IPS-15b (cell line): Measurements from ENCODE around the gene GLRX2.
A peak's percentile ranks its signal among the peaks of the same experiment; 100 is the strongest.

Experiments
- H3K27me3 ChIP-seq: one replicate; pipeline ENCODE4 v1.6.1; 2013; ENCODE audit warnings: low read length; ENCODE audit not compliant: control insufficient read depth, insufficient read depth
- H3K36me3 ChIP-seq: one replicate; pipeline ENCODE4 v1.6.1; 2013; ENCODE audit warnings: low read length; ENCODE audit not compliant: control insufficient read depth, insufficient read depth
- H3K4me1 ChIP-seq: one replicate; pipeline ENCODE4 v1.6.1; 2013; ENCODE audit warnings: mild to moderate bottlenecking, low read length; ENCODE audit not compliant: control insufficient read depth, insufficient read depth
- H3K4me3 ChIP-seq: one replicate; pipeline ENCODE4 v1.5.1; 2013; ENCODE audit warnings: low read depth, low read length
- H3K9ac ChIP-seq: one replicate; pipeline ENCODE4 v1.6.1; 2013; ENCODE audit warnings: low read depth, mild to moderate bottlenecking, low read length
- H3K9me3 ChIP-seq: one replicate; pipeline ENCODE4 v1.6.1; 2013; ENCODE audit warnings: mild to moderate bottlenecking, low read length; ENCODE audit not compliant: control insufficient read depth, insufficient read depth

GLRX2 gene, protein sequence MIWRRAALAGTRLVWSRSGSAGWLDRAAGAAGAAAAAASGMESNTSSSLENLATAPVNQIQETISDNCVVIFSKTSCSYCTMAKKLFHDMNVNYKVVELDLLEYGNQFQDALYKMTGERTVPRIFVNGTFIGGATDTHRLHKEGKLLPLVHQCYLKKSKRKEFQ

DNA sequence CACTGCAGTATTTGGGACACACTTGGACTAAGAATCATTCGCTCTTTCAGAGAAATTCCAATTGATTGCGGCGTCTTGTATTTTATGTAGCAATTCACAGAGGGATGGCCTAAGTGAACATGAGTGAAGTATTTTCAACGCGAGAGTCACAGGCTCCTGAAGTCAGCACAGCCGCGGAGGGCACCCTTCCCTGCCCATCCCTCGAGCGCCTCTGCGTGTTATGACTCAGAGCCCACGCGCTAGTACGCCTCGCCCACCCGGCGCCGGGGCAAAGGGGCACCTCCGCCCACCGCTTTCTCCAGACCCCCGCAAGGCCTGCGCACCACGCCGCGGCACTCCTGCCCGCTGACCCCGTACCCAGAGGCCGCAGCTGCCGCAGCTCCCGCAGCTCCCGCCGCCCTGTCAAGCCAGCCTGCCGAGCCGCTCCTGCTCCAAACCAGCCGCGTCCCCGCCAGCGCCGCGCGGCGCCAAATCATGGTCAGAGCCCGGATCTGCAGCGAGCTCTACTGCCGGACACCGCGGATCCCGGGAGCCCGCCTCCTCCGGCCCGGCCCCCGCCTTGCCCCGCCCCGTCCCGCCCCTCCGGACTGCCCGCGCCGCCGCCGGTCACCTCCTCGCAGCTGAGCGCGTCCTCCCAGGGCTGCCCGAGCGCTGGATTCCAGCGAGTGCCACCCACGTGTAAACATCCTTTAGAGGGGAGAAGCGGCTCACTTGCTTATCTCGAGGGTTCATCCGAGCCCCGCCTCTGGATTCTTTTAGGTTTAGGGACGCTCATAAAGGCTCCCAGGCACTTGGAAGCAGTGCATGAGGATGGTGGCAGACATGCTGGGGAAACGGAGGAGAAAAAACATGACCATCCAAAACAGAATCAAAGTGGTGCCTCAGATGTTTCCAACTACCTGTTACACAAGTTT, at the start of gene GLRX2:
TSS of gene GLRX2 (minus strand) at position 508 of the 914 bp plus-strand sequence. CDS start at position 476, 32 bp downstream.
- peaks cover 7% of the 10 kb centered on the region for H3K4me1 ChIP-seq

DNA sequence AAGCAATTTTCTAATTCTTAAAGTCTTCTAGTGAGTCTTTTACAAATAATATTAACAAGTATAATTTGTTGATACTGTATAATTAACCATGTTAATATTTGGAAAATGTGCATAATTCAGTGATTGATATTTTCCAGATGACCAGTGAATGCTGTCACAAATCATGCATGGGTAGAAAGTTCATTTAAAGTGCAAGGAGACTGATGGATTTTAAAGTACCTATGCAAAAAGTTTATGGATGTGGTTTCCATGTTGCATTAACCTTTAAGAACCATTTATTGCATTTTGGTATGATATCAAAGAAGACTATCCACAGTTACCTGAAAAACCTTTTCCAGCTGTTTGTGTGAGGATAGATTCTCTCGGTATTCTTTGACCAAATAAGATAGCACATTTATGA, 39.8 kb upstream of the GLRX2 start:
- Histone ChIP-seq H3K9ac (no peak overlapping the region), H3K9me3 (no peaks in the 10 kb centered on the region), H3K4me1 (peaks cover 2% of the 10 kb centered on the region), H3K4me3 (no peak overlapping the region), H3K27me3 (no peaks in the 10 kb centered on the region), H3K36me3 (no peaks in the 10 kb centered on the region)

More for the DNA sequence above, at the start of gene GLRX2:
- Histone ChIP-seq H3K27me3 (peaks cover 19% of the 10 kb centered on the region), H3K36me3 (no peaks in the 10 kb centered on the region), H3K9me3 (no peaks in the 10 kb centered on the region), H3K4me3 (peak within 1 kb of the TSS; percentile 93), H3K9ac (peak within 1 kb of the TSS; percentile 77)

DNA sequence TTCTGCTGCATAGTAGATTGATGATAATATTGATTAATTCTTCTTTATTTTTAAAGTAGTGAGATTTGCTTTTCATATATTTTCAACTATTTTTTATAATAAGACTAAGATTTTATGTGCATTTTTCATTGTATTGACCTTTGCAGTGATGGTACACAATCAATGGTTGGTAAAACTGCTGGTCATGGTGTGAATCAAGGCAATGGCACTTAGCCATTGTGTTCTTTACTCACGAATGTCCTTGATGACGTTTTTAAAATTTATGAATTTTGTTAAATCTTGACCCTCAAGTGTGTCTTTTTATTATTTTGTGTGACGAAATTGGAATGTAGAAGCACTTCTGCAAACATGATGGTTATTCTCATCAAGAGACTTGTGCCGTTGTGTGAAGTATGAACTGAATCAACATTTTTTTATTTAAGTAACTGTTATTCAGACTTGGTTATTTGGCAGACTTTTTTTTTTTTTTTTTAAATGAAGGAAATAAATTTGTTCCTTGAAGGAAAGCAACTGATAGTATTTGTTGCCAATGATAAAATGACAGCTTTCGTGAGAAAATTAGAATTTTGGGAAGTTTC, 39.2 kb upstream of the GLRX2 start:
- H3K9me3 ChIP-seq: no peaks in the 10 kb centered on the region
- H3K4me3 ChIP-seq: no peak overlapping the region
- H3K27me3 ChIP-seq: no peaks in the 10 kb centered on the region
- H3K36me3 ChIP-seq: no peaks in the 10 kb centered on the region
- H3K4me1 ChIP-seq: peaks cover 3% of the 10 kb centered on the region
- H3K9ac ChIP-seq: no peak overlapping the region

DNA sequence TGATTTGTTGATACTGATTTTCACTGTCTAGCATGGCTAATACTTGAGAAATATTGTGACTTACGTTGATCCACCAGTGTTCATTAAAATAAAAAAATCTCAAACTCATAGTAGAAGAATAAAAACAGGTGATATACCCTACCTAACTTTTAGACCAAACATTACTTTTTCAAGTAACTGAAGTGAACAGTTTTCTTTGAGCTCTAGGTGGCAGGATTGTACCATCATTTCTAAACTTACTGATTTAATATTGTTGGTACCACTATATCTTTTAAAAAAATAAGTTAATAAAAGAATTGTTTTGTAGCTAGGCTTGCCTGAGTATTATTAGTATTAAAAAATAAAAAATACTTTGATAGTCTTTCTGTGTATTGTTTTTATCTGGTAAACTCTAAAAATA, 38.1 kb upstream of the GLRX2 start:
- H3K27me3 ChIP-seq: no peaks in the 10 kb centered on the region
- no peak overlapping the region for H3K4me3 ChIP-seq
- H3K4me1 ChIP-seq: peaks cover 4% of the 10 kb centered on the region
- no peak overlapping the region for H3K9ac ChIP-seq
- H3K9me3 ChIP-seq: no peaks in the 10 kb centered on the region
- no peaks in the 10 kb centered on the region for H3K36me3 ChIP-seq

DNA sequence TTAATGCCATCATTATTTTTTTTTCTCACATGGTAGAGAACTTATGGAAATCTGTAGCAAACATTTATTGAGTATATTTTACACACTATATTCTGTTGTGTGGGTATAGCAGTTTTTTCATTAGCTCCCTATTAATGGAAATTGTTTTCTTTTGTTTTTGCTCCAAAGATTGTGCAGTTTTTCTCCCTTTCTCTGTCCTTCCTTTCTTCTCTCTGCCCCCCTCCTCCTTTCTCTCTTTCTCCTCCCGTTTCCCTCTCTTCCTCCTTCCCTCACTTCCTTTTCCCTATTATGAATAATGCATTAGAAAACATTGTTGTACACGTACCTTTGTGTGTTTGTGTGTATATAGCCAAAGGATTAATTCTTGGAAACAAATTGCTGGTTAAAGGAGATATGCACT, 37.2 kb upstream of the GLRX2 start:
- Histone ChIP-seq H3K4me1 (peaks cover 4% of the 10 kb centered on the region), H3K9me3 (no peaks in the 10 kb centered on the region), H3K4me3 (no peak overlapping the region), H3K27me3 (no peaks in the 10 kb centered on the region), H3K36me3 (peaks cover 5% of the 10 kb centered on the region), H3K9ac (no peak overlapping the region)

DNA sequence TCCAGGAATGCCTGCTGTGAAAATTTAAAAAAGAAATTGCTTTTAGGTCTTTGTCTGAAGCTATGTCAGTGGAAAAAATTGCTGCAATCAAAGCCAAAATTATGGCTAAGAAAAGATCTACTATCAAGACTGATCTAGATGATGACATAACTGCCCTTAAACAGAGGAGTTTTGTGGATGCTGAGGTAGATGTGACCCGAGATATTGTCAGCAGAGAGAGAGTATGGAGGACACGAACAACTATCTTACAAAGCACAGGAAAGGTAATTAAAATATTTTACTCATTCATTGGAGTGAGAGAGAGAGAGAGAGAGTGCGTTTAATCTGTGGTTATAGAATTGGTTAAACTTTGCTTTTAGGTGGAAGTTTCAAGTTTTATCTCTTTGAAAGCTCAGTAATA, 36.6 kb upstream of the GLRX2 start:
- H3K27me3 ChIP-seq: no peaks in the 10 kb centered on the region
- peaks cover 5% of the 10 kb centered on the region for H3K36me3 ChIP-seq

DNA sequence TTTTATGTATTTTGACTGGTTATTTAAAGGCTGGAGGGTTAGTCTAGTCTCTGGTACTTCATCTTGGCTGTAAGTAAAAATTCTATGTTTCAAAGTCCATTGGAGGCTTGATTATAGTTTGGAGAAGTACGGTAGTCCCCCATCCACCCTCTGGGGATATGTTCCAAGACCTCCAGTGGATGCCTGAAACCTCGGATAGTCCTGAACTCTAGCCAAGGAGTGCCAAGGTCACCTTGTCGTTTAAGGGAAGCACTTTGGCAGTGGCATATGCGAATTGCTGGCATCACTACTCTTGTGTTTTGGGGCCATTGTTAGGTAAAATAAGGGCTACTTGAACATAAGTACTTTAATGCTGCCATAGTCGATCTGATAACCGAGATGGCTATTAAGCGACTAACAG, 35.0 kb upstream of the GLRX2 start:
- Histone ChIP-seq H3K4me1 (peaks cover 4% of the 10 kb centered on the region), H3K4me3 (no peak overlapping the region), H3K27me3 (no peaks in the 10 kb centered on the region), H3K9ac (no peak overlapping the region), H3K36me3 (peaks cover 8% of the 10 kb centered on the region), H3K9me3 (no peaks in the 10 kb centered on the region)

More for the DNA sequence above, 36.6 kb upstream of the GLRX2 start:
- H3K4me1 ChIP-seq: peaks cover 4% of the 10 kb centered on the region
- no peak overlapping the region for H3K4me3 ChIP-seq
- H3K9ac ChIP-seq: no peak overlapping the region
- H3K9me3 ChIP-seq: no peaks in the 10 kb centered on the region

DNA sequence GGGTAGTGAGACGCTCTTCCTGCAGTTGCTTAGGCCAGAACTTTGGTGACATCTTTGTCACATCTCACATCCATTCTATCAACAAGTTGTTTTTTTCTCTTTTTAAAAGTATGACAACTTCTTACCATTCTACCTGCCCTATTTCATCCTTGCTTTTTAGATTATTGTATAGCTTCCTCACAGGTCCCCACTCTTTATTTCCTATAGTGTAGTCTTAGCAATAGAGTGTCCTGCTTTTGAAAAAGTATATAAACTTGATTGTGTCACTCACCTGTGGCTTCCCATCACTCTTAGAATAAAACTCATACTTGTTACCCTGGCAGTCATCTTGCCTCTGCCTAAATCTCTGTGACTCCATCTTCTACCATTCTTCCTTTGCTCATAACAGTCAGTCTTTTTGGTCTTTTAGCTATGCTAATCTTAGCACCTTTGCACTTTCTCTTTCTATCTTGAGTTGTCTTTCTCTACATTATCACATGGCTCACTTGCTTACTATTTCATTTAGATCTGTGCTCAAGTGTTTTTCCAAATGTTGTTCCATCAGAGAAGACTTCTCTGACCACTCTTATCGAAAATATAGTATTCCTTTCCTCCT, 26.1 kb upstream of the GLRX2 start:
- no peak overlapping the region for H3K4me3 ChIP-seq
- H3K36me3 ChIP-seq: peaks cover 23% of the 10 kb centered on the region
- H3K27me3 ChIP-seq: no peaks in the 10 kb centered on the region

DNA sequence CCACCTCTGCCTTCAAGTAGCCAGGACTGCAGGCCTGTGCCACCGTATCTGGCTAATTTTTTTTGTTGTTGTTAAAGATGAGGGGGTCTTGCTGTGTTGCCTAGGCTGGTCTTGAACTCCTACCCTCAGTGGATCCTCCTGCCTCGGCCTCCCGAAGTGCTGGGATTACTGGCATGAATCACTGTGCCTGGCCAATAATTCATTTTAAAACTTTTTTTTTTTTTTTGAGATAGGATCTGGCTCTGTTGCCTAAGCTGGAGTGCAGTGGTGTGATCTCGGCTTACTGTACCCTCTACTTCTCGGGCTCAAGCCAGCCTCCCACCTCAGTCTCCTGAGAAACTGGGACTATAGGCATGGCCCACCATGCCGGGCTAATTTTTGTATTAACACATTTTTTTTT, 20.2 kb upstream of the GLRX2 start:
- H3K9me3 ChIP-seq: no peaks in the 10 kb centered on the region
- no peak overlapping the region for H3K9ac ChIP-seq
- peaks cover 6% of the 10 kb centered on the region for H3K27me3 ChIP-seq
- H3K36me3 ChIP-seq: peaks cover 14% of the 10 kb centered on the region
- H3K4me3 ChIP-seq: no peak overlapping the region
- H3K4me1 ChIP-seq: no peaks in the 10 kb centered on the region

More for the DNA sequence above, 26.1 kb upstream of the GLRX2 start:
- Histone ChIP-seq H3K9me3 (no peaks in the 10 kb centered on the region), H3K4me1 (no peaks in the 10 kb centered on the region), H3K9ac (no peak overlapping the region)

DNA sequence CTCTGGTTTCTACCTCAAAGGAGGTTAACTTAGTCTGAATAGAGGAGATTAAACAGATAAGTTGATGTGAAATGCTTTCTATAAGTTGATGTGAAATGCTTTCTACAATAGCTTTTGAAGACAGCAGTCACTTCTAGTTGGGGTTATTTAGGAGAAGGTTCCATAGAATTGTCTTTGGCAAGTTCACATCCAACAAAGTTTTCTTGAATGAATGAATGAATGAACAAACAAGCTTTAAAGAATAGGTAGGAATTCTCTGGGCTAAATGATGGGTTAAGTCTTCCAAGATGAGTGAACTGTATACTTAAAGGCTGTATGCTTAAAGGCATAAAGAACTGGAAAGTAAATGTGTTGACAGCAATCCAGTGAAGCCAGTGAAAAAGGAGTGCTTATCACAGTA, 18.5 kb upstream of the GLRX2 start:
- Histone ChIP-seq H3K4me1 (no peaks in the 10 kb centered on the region), H3K27me3 (peaks cover 13% of the 10 kb centered on the region), H3K36me3 (peaks cover 10% of the 10 kb centered on the region), H3K9ac (peak overlapping the region; percentile 1), H3K4me3 (peak overlapping the region; percentile 92), H3K9me3 (no peaks in the 10 kb centered on the region)

DNA sequence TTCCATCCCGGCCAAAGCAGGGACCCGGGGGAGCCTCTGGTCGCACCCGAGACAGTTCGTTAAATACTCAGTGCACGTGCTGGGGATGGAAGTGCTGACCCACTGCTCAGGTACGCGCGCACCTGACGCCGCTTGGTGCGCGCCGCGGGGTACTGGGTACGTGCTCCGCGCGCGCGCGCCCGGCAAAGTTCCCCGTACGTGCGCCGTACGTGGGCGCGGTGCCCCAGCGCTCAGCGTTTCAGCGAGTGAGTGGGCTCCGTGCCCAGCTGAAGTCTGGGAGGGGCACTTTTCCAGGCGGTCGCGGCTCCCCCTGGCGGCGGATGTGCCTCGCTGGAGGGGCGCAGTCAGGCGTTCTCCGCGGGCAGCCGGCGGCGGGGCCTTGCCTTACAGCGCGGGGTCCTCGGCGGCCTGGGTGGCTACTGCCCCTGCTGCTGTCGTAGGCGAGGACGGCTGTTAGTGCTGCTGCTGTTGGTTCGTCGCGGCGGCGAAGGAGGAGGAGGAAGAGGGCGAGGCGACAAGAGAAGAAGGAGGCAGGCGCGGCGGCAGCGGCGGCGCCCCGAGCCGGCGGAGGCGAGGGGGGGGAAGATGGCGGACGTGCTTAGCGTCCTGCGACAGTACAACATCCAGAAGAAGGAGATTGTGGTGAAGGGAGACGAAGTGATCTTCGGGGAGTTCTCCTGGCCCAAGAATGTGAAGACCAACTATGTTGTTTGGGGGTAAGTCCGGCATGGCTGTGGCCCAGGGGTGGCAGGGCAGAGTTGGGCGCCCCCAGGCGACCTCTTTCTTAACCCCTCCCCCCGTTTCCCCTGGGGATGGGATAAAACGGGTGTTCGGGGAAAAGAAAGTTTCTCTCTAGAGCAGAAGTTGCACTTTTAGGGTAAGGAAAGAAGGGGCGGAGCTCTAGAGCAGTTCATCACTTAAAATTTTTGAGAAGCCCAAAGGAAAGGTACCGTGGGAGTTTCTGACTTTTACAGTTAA, 16.7 kb upstream of the GLRX2 start, which contains the start of gene CDC73:
TSS of gene CDC73 (plus strand) at position 416 of the 978 bp plus-strand sequence. CDS start at position 586, 170 bp downstream.
- Histone ChIP-seq H3K4me1 (no peaks in the 10 kb centered on the region), H3K36me3 (peaks cover 10% of the 10 kb centered on the region), H3K4me3 (peak within 1 kb of the TSS; percentile 92), H3K27me3 (peaks cover 13% of the 10 kb centered on the region), H3K9ac (peak within 1 kb of the TSS; percentile 98), H3K9me3 (no peaks in the 10 kb centered on the region)
